ENCODE measurements around the gene EPC1.

DNA sequence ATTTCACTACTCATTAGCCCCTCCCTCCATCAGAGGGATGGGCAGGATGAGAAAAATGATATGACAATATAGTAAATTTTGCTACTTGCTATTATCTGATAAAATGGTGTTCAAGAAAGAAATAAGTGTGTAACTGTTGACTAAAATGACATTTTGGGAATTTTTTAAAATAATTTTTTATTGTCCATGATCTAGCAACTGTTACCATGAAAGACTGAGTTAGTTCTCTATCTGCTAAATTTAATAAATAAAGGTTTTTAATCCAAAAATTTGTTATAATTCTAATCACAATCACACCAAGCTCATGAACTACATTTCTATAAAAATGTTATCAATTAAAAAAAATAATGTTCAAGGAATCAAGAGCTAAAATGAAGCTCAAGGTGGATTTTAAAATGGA, 28.7 kb upstream of the EPC1 start:
- TF ChIP-seq SALL2 (tag by site-specific recombination; IDR thresholded peaks at IDR 0.05; ENCODE audit: borderline replicate concordance) = no peak
- no peak for TF ChIP-seq ZNF707 (tag by site-specific recombination; IDR thresholded peaks at IDR 0.05)
- no peak for TF ChIP-seq ZNF362 (tag by site-specific recombination; IDR thresholded peaks at IDR 0.05)
- no peak for TF ChIP-seq ZNF274 (IDR thresholded peaks at IDR 0.05; ENCODE audit: low read length)
- TF ChIP-seq ZNF274 (tag by site-specific recombination; IDR thresholded peaks at IDR 0.05; ENCODE audit: borderline replicate concordance) = no peak
- TF ChIP-seq ZNF530 (tag by site-specific recombination; IDR thresholded peaks at IDR 0.05; ENCODE audit: low read depth) = no peak
- no peak for TF ChIP-seq BCL6B (tag by site-specific recombination; IDR thresholded peaks at IDR 0.05)
- TF ChIP-seq ZNF133 (tag by site-specific recombination; IDR thresholded peaks at IDR 0.05) = no peak
- no peak for TF ChIP-seq ZNF558 (tag by site-specific recombination; IDR thresholded peaks at IDR 0.05)
- TF ChIP-seq, protein P1, sequence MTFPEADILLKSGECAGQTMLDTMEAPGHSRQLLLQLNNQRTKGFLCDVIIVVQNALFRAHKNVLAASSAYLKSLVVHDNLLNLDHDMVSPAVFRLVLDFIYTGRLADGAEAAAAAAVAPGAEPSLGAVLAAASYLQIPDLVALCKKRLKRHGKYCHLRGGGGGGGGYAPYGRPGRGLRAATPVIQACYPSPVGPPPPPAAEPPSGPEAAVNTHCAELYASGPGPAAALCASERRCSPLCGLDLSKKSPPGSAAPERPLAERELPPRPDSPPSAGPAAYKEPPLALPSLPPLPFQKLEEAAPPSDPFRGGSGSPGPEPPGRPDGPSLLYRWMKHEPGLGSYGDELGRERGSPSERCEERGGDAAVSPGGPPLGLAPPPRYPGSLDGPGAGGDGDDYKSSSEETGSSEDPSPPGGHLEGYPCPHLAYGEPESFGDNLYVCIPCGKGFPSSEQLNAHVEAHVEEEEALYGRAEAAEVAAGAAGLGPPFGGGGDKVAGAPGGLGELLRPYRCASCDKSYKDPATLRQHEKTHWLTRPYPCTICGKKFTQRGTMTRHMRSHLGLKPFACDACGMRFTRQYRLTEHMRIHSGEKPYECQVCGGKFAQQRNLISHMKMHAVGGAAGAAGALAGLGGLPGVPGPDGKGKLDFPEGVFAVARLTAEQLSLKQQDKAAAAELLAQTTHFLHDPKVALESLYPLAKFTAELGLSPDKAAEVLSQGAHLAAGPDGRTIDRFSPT (tag by site-specific recombination; IDR thresholded peaks at IDR 0.05) = no peak
- TF ChIP-seq ZNF292 (tag by site-specific recombination; IDR thresholded peaks at IDR 0.05; ENCODE audit: borderline replicate concordance, low read depth) = no peak
- TF ChIP-seq, protein P2, sequence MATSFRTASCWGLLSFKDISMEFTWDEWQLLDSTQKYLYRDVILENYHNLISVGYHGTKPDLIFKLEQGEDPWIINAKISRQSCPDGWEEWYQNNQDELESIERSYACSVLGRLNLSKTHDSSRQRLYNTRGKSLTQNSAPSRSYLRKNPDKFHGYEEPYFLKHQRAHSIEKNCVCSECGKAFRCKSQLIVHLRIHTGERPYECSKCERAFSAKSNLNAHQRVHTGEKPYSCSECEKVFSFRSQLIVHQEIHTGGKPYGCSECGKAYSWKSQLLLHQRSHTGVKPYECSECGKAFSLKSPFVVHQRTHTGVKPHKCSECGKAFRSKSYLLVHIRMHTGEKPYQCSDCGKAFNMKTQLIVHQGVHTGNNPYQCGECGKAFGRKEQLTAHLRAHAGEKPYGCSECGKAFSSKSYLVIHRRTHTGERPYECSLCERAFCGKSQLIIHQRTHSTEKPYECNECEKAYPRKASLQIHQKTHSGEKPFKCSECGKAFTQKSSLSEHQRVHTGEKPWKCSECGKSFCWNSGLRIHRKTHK (tag by site-specific recombination; IDR thresholded peaks at IDR 0.05) = no peak
- TF ChIP-seq ZBTB7A (tag by site-specific recombination; IDR thresholded peaks at IDR 0.05; ENCODE audit: low read depth) = no peak
